ENCODE results near the gene FRYL.

GRCh38 chr4:48504352-48504751 lies 275.7 kb downstream of the FRYL start:
- TF ChIP-seq POLR2A (IDR thresholded peaks at IDR 0.05), result no peak
- TF ChIP-seq CTCF (IDR thresholded peaks at IDR 0.05 in 4 of 5, conservative IDR thresholded peaks at IDR 0.05 in 1 of 5), result no peak
